Measurements from ENCODE around the gene HNRNPH3. TPM values are rescaled to one million over a fixed set of nuclear protein-coding genes. Genes with fewer than 3 reads are reported as not detected.

Gene HNRNPH3
- 57.2 and 77.5 TPM in 2 replicates for total RNA-seq (ENCODE audit: low replicate concordance)

DNA sequence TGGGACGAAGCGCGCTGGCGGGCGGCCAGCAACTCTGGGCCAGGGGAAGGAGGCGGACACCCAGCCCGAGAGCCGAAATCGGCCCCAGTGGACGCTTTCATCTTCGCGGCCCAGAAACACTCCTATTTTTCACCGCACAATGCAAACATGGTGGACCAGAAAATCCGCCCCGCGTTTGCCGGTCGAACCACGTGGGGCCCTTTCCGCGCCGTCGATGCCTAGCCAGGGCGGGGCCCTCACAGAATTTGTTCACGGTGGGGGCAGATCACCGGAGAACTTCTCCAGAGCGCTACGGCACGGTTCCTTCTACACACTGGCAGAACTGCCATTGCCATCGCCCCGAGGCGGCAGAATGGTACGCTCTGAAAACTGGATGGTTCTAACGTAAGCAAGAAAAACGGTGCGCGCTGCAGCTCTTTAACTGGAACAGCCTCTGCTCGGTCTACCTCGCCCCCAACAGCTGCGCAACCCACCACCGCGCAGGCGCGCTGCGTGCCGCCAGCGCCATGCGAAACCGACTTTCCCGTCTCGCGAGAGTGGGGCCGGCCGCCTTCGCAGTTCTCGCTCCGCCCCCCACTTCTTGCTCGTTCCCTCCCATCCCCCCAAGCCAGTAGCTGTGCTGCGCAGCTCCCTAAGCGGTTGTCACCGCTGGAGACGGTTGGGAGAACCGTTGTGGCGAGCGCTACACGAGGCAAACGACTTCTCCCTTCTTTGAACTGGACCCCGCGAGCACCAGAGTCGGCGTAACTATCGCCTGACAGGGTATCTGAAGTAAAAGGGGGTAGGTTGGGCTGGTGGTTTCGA lies at the start of gene HNRNPH3:
Gene HNRNPH3 (plus strand): TSS at position 610 of the 804 bp plus-strand sequence. CDS start 5,158 bp downstream, outside the sequence.
- Mint-ChIP-seq H3K9me3 (no peaks in the 10 kb centered on the region), H3K36me3 (peaks cover 21% of the 10 kb centered on the region), H3K4me1 (peaks cover 57% of the 10 kb centered on the region), H3K27ac (peak within 1 kb of the TSS; percentile 100), H3K4me3 (peak within 1 kb of the TSS; percentile 99), H3K27me3 (ENCODE audit: insufficient read depth, low read depth) (peaks cover 10% of the 10 kb centered on the region)
- peaks cover 48% of the 10 kb centered on the region for H3K4me1 ChIP-seq
- no peaks in the 10 kb centered on the region for H3K27me3 ChIP-seq
- peak; percentile 100 for DNase-seq (ENCODE audit: low spot score)
- peaks cover 39% of the 10 kb centered on the region for H4K20me1 ChIP-seq (ENCODE audit: low read depth)
- no peak for TF ChIP-seq EZH2phosphoT487 (IDR thresholded peaks at IDR 0.05)
- TF ChIP-seq EZH2 (IDR thresholded peaks at IDR 0.05) = no peak
- TF ChIP-seq CTCF (IDR thresholded peaks at IDR 0.05) = peak; percentile 15
- peak within 1 kb of the TSS; percentile 88 for H3K4me2 ChIP-seq
- peak within 1 kb of the TSS; percentile 99 for H3K9ac ChIP-seq
- peaks cover 12% of the 10 kb centered on the region for H3K36me3 ChIP-seq
- H3F3A ChIP-seq (ENCODE audit: low read depth) = peaks cover 59% of the 10 kb centered on the region
- H2AFZ ChIP-seq (replicated peaks) = peak within 1 kb of the TSS; percentile 65
- no peaks in the 10 kb centered on the region for H3K9me3 ChIP-seq (ENCODE audit: low read depth)
- H3K4me3 ChIP-seq = peak within 1 kb of the TSS; percentile 90
- peak within 1 kb of the TSS; percentile 99 for H3K27ac ChIP-seq
- H3K79me2 ChIP-seq (ENCODE audit: low read depth) = peaks cover 80% of the 10 kb centered on the region

DNA sequence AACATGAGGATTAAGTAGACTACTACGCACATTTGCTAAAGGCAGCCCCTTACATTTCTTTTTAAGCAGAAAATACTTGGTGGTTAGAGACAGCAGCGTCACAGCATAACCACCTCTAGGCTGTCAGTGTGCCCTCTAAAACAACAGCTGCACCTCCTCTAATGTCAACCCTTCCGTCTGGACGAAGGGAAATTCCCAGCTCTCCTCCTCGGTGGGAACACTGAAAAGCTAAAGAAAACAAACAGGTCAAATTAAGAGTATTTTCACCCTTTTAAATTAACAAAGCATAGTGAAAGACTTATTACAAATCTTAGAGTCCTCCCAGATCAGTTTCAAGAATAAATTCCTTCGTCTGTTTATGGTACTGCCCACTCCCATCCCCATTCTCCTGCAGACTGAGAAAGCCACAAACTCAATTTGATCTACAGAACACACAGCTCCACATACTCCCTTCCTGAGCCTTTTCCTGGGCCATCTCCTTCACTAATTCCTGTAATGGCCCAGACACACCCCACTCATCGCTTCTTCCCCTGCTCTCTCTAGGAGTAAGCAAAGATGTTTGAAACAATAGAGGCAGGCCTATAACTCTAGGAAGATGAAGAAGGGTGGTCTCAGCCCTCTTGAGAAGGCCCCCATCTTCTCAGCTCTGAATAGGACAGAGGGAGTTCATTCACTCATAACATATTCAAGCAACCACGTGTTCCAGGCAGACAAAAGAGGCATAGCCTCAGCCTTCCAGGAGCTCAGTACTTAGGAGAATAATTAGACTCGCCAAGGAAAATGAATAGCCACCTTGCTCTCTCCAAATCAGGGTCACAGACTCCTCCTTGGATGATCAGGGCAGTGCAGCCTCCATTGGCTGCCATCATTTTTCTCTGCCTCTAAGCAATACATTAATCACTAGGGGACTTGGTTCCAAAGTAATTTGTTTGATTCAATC lies 47.5 kb upstream of the HNRNPH3 start:
- Histone ChIP-seq H2AFZ (replicated peaks) (peak overlapping the region; percentile 52), H3K79me2 (ENCODE audit: low read depth) (no peaks in the 10 kb centered on the region), H3K36me3 (no peaks in the 10 kb centered on the region), H3K27me3 (no peaks in the 10 kb centered on the region), H3K9me3 (ENCODE audit: low read depth) (no peaks in the 10 kb centered on the region), H3K4me1 (peaks cover 15% of the 10 kb centered on the region), H3K9ac (no peak overlapping the region), H3K27ac (peak overlapping the region; percentile 74), H3F3A (ENCODE audit: low read depth) (peaks cover 23% of the 10 kb centered on the region), H3K4me3 (no peak overlapping the region), H4K20me1 (ENCODE audit: low read depth) (no peaks in the 10 kb centered on the region), H3K4me2 (peak overlapping the region; percentile 59)
- TF ChIP-seq EZH2phosphoT487 (IDR thresholded peaks at IDR 0.05) = no peak
- TF ChIP-seq CTCF (IDR thresholded peaks at IDR 0.05) = no peak
- TF ChIP-seq EZH2 (IDR thresholded peaks at IDR 0.05) = no peak
- Mint-ChIP-seq H3K4me1 (peaks cover 17% of the 10 kb centered on the region), H3K27me3 (ENCODE audit: insufficient read depth, low read depth) (peaks cover 12% of the 10 kb centered on the region), H3K4me3 (no peak overlapping the region), H3K27ac (peak overlapping the region; percentile 88), H3K9me3 (peaks cover 9% of the 10 kb centered on the region), H3K36me3 (peaks cover 7% of the 10 kb centered on the region)
- DNase-seq (ENCODE audit: low spot score) = peak; percentile 58

DNA sequence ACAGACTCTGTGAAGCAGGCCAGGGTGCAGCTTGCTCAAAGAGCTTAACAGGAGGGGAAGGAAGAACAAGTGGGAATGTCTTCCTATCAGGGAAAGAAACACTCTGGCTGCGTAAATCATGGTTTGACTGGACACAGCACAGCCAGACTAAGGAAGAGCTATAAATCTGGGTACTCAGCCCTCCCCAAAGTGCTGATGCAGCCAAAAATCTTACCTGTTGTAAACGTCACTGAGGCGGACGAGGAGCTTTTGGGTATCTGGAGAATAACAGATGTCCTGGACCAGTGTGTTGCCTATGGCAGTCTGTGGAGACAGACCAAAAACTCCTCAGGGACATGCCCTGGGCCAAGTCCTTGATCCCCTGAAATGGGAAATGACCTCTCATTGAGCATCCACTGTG lies 43.1 kb upstream of the HNRNPH3 start:
- TF ChIP-seq EZH2phosphoT487 (IDR thresholded peaks at IDR 0.05) (no peak), EZH2 (IDR thresholded peaks at IDR 0.05) (no peak), CTCF (IDR thresholded peaks at IDR 0.05) (no peak)
- H3K27me3 ChIP-seq = no peaks in the 10 kb centered on the region
- no peak overlapping the region for H3K4me3 Mint-ChIP-seq
- no peak for DNase-seq (ENCODE audit: low spot score)
- no peak overlapping the region for H2AFZ ChIP-seq (replicated peaks)
- H3K4me1 ChIP-seq = peaks cover 15% of the 10 kb centered on the region
- no peak overlapping the region for H3K9ac ChIP-seq
- H4K20me1 ChIP-seq (ENCODE audit: low read depth) = no peaks in the 10 kb centered on the region
- no peak overlapping the region for H3K4me3 ChIP-seq
- H3K36me3 Mint-ChIP-seq = peaks cover 8% of the 10 kb centered on the region
- H3K9me3 Mint-ChIP-seq = no peaks in the 10 kb centered on the region
- H3K36me3 ChIP-seq = no peaks in the 10 kb centered on the region
- no peak overlapping the region for H3K27ac Mint-ChIP-seq
- H3K27ac ChIP-seq = no peak overlapping the region
- peaks cover 15% of the 10 kb centered on the region for H3F3A ChIP-seq (ENCODE audit: low read depth)
- H3K79me2 ChIP-seq (ENCODE audit: low read depth) = no peaks in the 10 kb centered on the region
- peaks cover 15% of the 10 kb centered on the region for H3K27me3 Mint-ChIP-seq (ENCODE audit: insufficient read depth, low read depth)
- peaks cover 17% of the 10 kb centered on the region for H3K4me1 Mint-ChIP-seq
- no peak overlapping the region for H3K4me2 ChIP-seq
- no peaks in the 10 kb centered on the region for H3K9me3 ChIP-seq (ENCODE audit: low read depth)

Measured in neural progenitor cell (in vitro differentiated cells).